ENCODE results near the gene PLA2G2D. TPM values are rescaled to one million over a fixed set of nuclear protein-coding genes. Genes with fewer than 3 reads are reported as not detected.
A peak's percentile ranks its signal among the peaks of the same experiment; 100 is the strongest.

Gene PLA2G2D
- total and polyA plus RNA-seq, 2 of the 8 experiments (the other 6 are each of a cell fraction or from before 2014, with no cell fraction given), result not detected

DNA sequence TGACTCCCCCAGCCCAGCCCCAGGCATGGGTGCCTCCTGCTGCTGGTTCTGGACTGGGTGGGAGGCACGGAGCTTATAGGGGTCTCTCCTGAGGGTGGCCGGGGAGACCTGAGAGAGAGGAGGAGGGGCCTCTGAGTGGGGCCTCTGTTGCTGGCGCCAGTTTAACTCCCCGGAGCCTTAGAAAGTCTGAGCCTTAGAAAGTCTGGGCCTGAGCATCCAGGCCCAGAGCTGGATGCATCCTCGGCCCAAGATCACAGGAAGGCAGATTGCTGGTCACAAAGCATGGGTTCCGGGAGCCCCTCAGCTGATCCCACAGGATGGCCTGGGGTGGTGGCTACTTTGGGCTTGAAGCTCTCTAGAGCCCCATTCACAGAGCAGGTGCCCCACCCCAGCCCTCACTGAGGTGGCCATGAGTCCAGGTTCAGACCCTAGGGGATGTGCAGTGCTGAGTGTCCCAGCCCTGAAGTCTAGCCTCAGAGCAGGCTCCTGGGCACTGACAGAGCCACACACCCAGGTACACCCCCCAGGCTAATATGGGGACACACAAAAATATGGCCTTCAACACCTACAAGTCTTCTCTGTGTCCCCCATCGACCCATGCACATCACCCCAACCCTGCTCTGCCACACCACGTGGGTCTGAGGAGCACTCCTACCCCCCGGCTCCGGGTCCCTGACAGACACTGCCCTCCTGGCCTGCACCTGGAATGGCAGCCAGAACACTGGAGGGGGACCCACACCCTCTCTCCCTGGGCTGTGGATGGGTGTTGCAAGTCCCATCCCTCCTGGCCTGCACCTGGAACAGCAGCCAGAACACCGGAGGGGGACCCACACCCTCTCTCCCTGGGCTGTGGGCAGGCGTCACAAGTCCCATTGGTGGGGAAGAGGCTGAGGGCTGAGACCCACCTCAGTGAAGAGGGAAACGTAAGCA is 29.5 kb upstream of the PLA2G2D start:
- FAIRE-seq, result no peak
- Histone ChIP-seq H3K4me1 (replicated peaks in 1 of 4; ENCODE audit: control insufficient read depth in 3 of 4, insufficient read depth in 4 of 4, low read length in 3 of 4) (peaks cover 0 to 11% (median 5%) of the 10 kb centered on the region in 4 experiments; a peak in 6 of 7 replicates), H4K5ac (ENCODE audit: insufficient read length, low read depth, low read length) (no peak overlapping the region), H2AK5ac (ENCODE audit: low read depth, low read length) (no peak overlapping the region), H4K8ac (ENCODE audit: extremely low read depth, insufficient read depth, low read length) (peak overlapping the region; percentile 0), H2AFZ (ENCODE audit: low read length) (no peak overlapping the region), H3K23ac (ENCODE audit: insufficient read length) (no peak overlapping the region), H3K4ac (replicated peaks; ENCODE audit: insufficient read length, low read depth, low read length) (peak overlapping the region; percentile 72), H3K36me3 (ENCODE audit: control insufficient read depth in 2 of 4, insufficient read depth in 4 of 4, low read length in 3 of 4) (no peaks in the 10 kb centered on the region), H3K4me3 (ENCODE audit: extremely low read depth in 1 of 4, insufficient read depth in 2 of 4, low read depth in 3 of 4, low read length in 4 of 4) (no peak overlapping the region), H2BK5ac (ENCODE audit: low read depth, low read length) (no peak overlapping the region), H3K23me2 (ENCODE audit: low read depth, low read length) (no peaks in the 10 kb centered on the region), H3K9ac (replicated peaks in 1 of 4; ENCODE audit: extremely low read depth in 1 of 4, low read depth in 3 of 4, low read length in 3 of 4) (no peak overlapping the region), H3K27ac (ENCODE audit: low read depth, low read length) (no peak overlapping the region), H3K27me3 (replicated peaks in 1 of 4; ENCODE audit: control insufficient read depth in 3 of 4, extremely low read depth in 1 of 4, insufficient read depth in 3 of 4, low read length in 3 of 4) (no peaks in the 10 kb centered on the region), H2BK12ac (ENCODE audit: low read depth, low read length) (no peak overlapping the region), H3K79me1 (ENCODE audit: low read depth, low read length) (no peaks in the 10 kb centered on the region), H4K91ac (replicated peaks; ENCODE audit: insufficient read length, low read length) (peak overlapping the region; percentile 84), H3K4me2 (ENCODE audit: insufficient read depth in 1 of 2, low read depth in 2 of 2, low read length in 2 of 2) (no peak overlapping the region), H3K14ac (ENCODE audit: insufficient read length) (no peak overlapping the region), H2BK20ac (ENCODE audit: low read length) (no peak overlapping the region), H2BK120ac (replicated peaks; ENCODE audit: low read depth, low read length) (no peak overlapping the region), H2BK15ac (ENCODE audit: low read length) (peak overlapping the region; percentile 72; the same call in 1 of the 2 replicates), H4K20me1 (replicated peaks in 1 of 2; ENCODE audit: control insufficient read depth in 1 of 2, insufficient read depth in 2 of 2, low read length in 2 of 2) (no peaks in the 10 kb centered on the region), H3K79me2 (ENCODE audit: control insufficient read depth in 1 of 2, insufficient read depth in 2 of 2, low read length in 2 of 2) (no peaks in the 10 kb centered on the region), H3K9me3 (ENCODE audit: insufficient read depth in 2 of 2, low read depth in 1 of 2, low read length in 1 of 2) (no peaks in the 10 kb centered on the region), H3K56ac (replicated peaks; ENCODE audit: insufficient read length, low read depth, low read length) (no peak overlapping the region), H3K18ac (ENCODE audit: extremely low read depth, low read length) (no peak overlapping the region)
- ChIA-PET CTCF (ENCODE audit: partially characterized antibody) (interaction anchor here (0.8 to 13.5 kb wide), 8 partner anchors 11 to 230 kb away, joined by 3 to 127 read pairs (median 42); partner anchors contain the start of genes PLA2G2A and PLA2G2E), POLR2A (ENCODE audit: partially characterized antibody) (no interaction called here)
- DNase-seq (ENCODE audit: low read depth in 1 of 2, low spot score in 2 of 2), result no peak
- 87% methylated on average over 11 of the region's 13 CpGs; no CpG with 5 or more reads in 1 of the 2 experiments for WGBS, 2 experiments (ENCODE audit: extremely low coverage in 1 of 2, insufficient coverage in 1 of 2, insufficient read length in 1 of 2, insufficient replicate concordance in 2 of 2, low coverage in 1 of 2, low lambda C conversion rate in 2 of 2, missing lambda C conversion rate in 1 of 2)
- no peak for TF ChIP-seq CREB1 (IDR thresholded peaks at IDR 0.05)
- TF ChIP-seq SP2 (IDR thresholded peaks at IDR 0.05; ENCODE audit: low read length), result no peak
- TF ChIP-seq RAD21 (IDR thresholded peaks at IDR 0.05 in 1 of 2, conservative IDR thresholded peaks at IDR 0.05 in 1 of 2; ENCODE audit: low read depth in 2 of 2, low read length in 2 of 2), result no peak
- no peak for TF ChIP-seq RNF2 (IDR thresholded peaks at IDR 0.05; ENCODE audit: borderline replicate concordance, low read depth, low read length, missing control alignments, poor library complexity, severe bottlenecking)
- TF ChIP-seq RFX5 (IDR thresholded peaks at IDR 0.05; ENCODE audit: borderline replicate concordance, low read depth, low read length), result no peak
- TF ChIP-seq JUND (IDR thresholded peaks at IDR 0.05; ENCODE audit: low read length), result no peak
- no peak for TF ChIP-seq NANOG (IDR thresholded peaks at IDR 0.05; ENCODE audit: insufficient read depth, low read depth, low read length, poor library complexity, severe bottlenecking)
- no peak for TF ChIP-seq POU5F1 (IDR thresholded peaks at IDR 0.05; ENCODE audit: low read depth, low read length)
- TF ChIP-seq CHD1 (IDR thresholded peaks at IDR 0.05; ENCODE audit: low read depth, low read length), result no peak
- TF ChIP-seq, protein P1, sequence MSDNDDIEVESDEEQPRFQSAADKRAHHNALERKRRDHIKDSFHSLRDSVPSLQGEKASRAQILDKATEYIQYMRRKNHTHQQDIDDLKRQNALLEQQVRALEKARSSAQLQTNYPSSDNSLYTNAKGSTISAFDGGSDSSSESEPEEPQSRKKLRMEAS (IDR thresholded peaks at IDR 0.05), result no peak
- no peak for TF ChIP-seq KDM4A (IDR thresholded peaks at IDR 0.05; ENCODE audit: low read depth, low read length, severe bottlenecking)
